ENCODE measurements around the gene BACE1-AS. TPM values are rescaled to one million over a fixed set of nuclear protein-coding genes. Genes with fewer than 3 reads are reported as not detected.

BACE1-AS gene
- total RNA-seq, 4 donors from 2014 or later: 5.1 to 10.1 (median 6.7) TPM

GRCh38 chr11:117298195-117298594, 7.0 kb downstream of the BACE1-AS start:
- Histone ChIP-seq H3K27ac (no peak overlapping the region), H3K4me3 (no peak overlapping the region), H3K36me3 (no peaks in the 10 kb centered on the region), H3K9me3 (no peaks in the 10 kb centered on the region), H3K4me1 (peaks cover 0 to 11% (median 2%) of the 10 kb centered on the region in 4 donors), H3K27me3 (no peaks in the 10 kb centered on the region)
- TF ChIP-seq, protein P1, sequence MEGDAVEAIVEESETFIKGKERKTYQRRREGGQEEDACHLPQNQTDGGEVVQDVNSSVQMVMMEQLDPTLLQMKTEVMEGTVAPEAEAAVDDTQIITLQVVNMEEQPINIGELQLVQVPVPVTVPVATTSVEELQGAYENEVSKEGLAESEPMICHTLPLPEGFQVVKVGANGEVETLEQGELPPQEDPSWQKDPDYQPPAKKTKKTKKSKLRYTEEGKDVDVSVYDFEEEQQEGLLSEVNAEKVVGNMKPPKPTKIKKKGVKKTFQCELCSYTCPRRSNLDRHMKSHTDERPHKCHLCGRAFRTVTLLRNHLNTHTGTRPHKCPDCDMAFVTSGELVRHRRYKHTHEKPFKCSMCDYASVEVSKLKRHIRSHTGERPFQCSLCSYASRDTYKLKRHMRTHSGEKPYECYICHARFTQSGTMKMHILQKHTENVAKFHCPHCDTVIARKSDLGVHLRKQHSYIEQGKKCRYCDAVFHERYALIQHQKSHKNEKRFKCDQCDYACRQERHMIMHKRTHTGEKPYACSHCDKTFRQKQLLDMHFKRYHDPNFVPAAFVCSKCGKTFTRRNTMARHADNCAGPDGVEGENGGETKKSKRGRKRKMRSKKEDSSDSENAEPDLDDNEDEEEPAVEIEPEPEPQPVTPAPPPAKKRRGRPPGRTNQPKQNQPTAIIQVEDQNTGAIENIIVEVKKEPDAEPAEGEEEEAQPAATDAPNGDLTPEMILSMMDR (IDR thresholded peaks at IDR 0.05): no peak
- TF ChIP-seq EP300 (IDR thresholded peaks at IDR 0.05; ENCODE audit: low read depth) (no peak), POLR2AphosphoS5 (IDR thresholded peaks at IDR 0.05) (no peak), POLR2A (IDR thresholded peaks at IDR 0.05) (no peak)
- 90 to 92% methylated on average over 8 of the region's 8 CpGs for WGBS, 2 donors (ENCODE audit: low coverage in 1 of 2)
- intact Hi-C loops (cut with DNase I; ENCODE audit: low total_unique reads): no loop called here
- in situ Hi-C loops (cut with MboI; ENCODE audit: low pct_ligation_motif_present in 1 of 4, low pct_unique_long_range_greater_than_20kb in 1 of 4, low sequenced_read_pairs in 3 of 4): no loop called here
- DNase-seq: no peak

DNA sequence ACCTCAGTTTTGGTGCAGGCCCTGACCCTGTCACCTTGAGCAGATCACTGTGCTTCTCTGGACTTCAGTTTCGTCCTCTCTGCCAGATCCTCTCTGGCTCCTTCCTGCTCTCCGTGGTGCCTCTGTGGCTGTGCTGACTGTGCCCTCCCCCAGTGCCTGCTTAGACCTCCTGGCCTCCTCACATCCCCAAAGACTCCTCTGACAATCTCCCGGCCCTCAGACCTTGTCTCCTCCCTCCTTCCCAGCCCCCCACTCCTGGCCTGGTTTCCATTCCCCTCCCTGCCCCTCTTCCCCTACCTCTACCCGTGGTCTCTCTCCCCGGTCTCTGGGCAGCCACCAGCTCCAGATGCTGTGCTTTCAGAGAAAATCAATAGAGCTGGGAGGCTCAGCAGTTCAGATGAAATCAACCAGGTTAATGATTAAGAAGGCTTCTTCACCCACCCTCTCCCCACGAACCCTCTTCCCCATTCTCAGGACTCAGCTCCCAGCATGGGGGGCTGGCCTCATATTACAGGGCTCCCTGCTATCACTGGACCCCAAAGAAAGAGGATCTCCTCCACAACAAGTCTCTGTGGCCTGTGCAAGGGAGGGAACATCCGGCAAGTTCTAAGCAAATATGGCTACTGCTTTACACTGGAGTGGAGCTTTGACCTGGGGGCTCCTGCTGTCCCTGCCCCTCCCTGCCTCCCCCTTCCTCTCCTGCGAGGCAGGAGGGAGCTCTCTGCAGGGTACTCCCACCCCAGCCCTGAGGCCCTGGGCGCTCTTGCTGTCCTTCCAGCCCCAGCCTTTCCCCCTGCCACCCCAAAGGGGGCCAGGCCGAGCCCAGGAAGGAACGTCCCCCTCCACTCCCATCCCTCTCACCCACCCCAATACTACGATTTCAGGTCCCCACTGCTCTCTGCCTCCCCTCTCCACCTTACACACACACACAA, 8.5 kb downstream of the BACE1-AS start:
- TF ChIP-seq POLR2A (IDR thresholded peaks at IDR 0.05) (no peak), POLR2AphosphoS5 (IDR thresholded peaks at IDR 0.05) (no peak), EP300 (IDR thresholded peaks at IDR 0.05; ENCODE audit: low read depth) (no peak)
- TF ChIP-seq, protein P1 (IDR thresholded peaks at IDR 0.05): no peak
- peaks cover 0 to 11% (median 2%) of the 10 kb centered on the region in 4 donors for H3K4me1 ChIP-seq
- no peak overlapping the region for H3K27ac ChIP-seq
- 35 to 63% methylated on average over 4 to 12 of the region's 12 CpGs for WGBS, 2 donors (ENCODE audit: low coverage in 1 of 2)
- H3K9me3 ChIP-seq: no peaks in the 10 kb centered on the region
- no peak overlapping the region for H3K4me3 ChIP-seq
- H3K36me3 ChIP-seq: no peaks in the 10 kb centered on the region
- DNase-seq: no peak
- intact Hi-C loops (cut with DNase I; ENCODE audit: low total_unique reads): no loop called here
- no peaks in the 10 kb centered on the region for H3K27me3 ChIP-seq
- in situ Hi-C loops (cut with MboI; ENCODE audit: low pct_ligation_motif_present in 1 of 4, low pct_unique_long_range_greater_than_20kb in 1 of 4, low sequenced_read_pairs in 3 of 4): no loop called here

DNA sequence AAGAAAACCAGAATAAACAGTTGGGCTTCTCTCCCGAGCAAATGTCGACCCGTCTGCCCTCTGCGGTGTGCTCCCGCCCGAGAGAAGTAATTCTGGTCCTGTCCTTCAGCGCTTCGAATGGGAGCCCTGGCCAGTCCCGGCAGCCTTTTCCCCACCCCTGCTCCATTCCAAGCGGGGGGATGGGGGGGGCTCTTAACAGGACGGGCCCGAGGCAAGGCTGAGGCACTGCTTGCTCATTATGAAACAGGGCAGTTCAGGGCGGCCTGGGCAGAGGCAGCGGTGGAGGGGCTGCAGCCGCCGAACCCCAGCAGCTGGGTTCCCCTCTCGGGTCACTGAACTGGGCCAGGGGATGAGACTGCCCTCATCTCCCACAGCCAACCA, 9.1 kb downstream of the BACE1-AS start:
- Histone ChIP-seq H3K36me3 (no peaks in the 10 kb centered on the region), H3K4me1 (peaks cover 0 to 11% (median 2%) of the 10 kb centered on the region in 4 donors), H3K27me3 (no peaks in the 10 kb centered on the region), H3K9me3 (no peaks in the 10 kb centered on the region), H3K4me3 (no peak overlapping the region), H3K27ac (no peak overlapping the region)
- intact Hi-C loops (cut with DNase I; ENCODE audit: low total_unique reads): no loop called here
- TF ChIP-seq POLR2AphosphoS5 (IDR thresholded peaks at IDR 0.05) (no peak), EP300 (IDR thresholded peaks at IDR 0.05; ENCODE audit: low read depth) (no peak), POLR2A (IDR thresholded peaks at IDR 0.05) (no peak)
- TF ChIP-seq, protein P1 (IDR thresholded peaks at IDR 0.05): no peak
- in situ Hi-C loops (cut with MboI; ENCODE audit: low pct_ligation_motif_present in 1 of 4, low pct_unique_long_range_greater_than_20kb in 1 of 4, low sequenced_read_pairs in 3 of 4): no loop called here
- DNase-seq: peak; percentile 23
- 10 to 62% methylated on average over 2 to 17 of the region's 17 CpGs for WGBS, 2 donors (ENCODE audit: low coverage in 1 of 2)

GRCh38 chr11:117300773-117301172, 9.6 kb downstream of the BACE1-AS start:
- H3K9me3 ChIP-seq: no peaks in the 10 kb centered on the region
- no peak overlapping the region for H3K4me3 ChIP-seq
- no peak overlapping the region for H3K27ac ChIP-seq
- H3K4me1 ChIP-seq: peaks cover 0 to 11% (median 2%) of the 10 kb centered on the region in 4 donors
- no peak for TF ChIP-seq POLR2A (IDR thresholded peaks at IDR 0.05)
- TF ChIP-seq, protein P1 (IDR thresholded peaks at IDR 0.05): no peak
- no peak for TF ChIP-seq EP300 (IDR thresholded peaks at IDR 0.05; ENCODE audit: low read depth)
- no peak for TF ChIP-seq POLR2AphosphoS5 (IDR thresholded peaks at IDR 0.05)
- in situ Hi-C loops (cut with MboI; ENCODE audit: low pct_ligation_motif_present in 1 of 4, low pct_unique_long_range_greater_than_20kb in 1 of 4, low sequenced_read_pairs in 3 of 4): no loop called here
- no peaks in the 10 kb centered on the region for H3K36me3 ChIP-seq
- 57 to 65% methylated on average over 5 of the region's 5 CpGs for WGBS, 2 donors (ENCODE audit: low coverage in 1 of 2)
- no peaks in the 10 kb centered on the region for H3K27me3 ChIP-seq
- intact Hi-C loops (cut with DNase I; ENCODE audit: low total_unique reads): no loop called here
- DNase-seq: no peak
